HG03066 (cell line): ENCODE measurements around the gene OGDHL.

Experiments
- ATAC-seq: cut with Tn5 transposase; IDR thresholded peaks from one replicate; pipeline ENCODE4 v1.9.1; 2021; ENCODE audit warnings: low read depth; ENCODE audit not compliant: unreplicated experiment

OGDHL gene

DNA sequence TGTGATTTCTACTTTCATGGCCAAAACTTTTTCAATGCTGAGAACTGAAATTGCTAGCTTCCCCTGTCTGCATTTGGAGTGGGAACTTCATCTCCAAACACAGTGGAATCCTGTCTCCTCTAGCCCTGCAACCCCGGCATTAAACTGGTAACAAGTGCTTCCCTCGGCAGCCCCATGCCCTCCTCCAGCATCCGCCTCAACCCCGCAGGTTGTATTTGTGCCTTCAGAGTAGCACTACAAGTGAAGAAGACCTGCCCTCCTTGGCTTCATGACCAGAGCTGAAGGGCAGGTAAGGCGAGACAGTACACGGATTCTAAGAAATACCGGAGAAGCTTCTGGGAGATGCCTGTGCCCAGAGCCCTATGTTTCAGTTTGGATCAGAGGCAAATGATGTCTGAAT lies 65.8 kb downstream of the OGDHL start:
- no peak for ATAC-seq

DNA sequence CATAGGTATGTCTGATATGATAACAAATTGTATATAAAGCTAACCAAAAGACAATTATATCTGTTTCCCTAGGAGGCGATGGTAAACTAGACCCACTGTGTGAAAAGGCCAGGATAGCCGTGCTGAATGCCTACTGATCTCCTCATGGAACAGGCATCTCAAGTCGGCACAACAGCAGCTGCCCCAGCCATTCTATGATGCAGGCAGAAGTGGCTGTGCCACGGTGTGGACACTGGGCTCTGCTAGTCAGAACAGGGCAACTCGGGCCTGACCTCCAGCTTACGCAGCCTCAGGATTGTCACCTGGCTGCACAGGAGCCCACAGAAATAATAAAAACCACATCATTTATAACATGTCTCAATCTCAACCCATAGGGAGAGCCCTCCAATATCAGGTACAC lies 67.7 kb downstream of the OGDHL start:
- no peak for ATAC-seq

DNA sequence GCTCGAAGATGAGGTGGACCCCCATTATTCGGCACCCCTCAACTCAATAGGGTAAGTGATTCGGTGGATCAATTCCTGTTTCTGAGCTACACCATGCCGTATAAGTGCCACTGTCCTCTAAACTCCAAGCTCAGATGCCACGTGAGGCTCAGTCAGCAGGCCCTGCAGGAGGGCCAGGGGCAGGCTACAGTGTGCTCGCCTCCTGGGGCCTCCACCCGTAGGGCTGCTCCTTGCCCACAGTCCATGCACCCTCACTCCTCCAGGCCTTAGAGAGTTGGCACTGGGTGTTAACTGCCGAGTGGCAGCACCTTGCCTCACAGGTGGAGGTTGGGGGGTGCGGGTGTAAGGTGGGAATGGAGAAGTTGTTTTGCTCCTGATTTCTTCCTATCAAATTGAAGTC lies 70.5 kb downstream of the OGDHL start:
- ATAC-seq = no peak

DNA sequence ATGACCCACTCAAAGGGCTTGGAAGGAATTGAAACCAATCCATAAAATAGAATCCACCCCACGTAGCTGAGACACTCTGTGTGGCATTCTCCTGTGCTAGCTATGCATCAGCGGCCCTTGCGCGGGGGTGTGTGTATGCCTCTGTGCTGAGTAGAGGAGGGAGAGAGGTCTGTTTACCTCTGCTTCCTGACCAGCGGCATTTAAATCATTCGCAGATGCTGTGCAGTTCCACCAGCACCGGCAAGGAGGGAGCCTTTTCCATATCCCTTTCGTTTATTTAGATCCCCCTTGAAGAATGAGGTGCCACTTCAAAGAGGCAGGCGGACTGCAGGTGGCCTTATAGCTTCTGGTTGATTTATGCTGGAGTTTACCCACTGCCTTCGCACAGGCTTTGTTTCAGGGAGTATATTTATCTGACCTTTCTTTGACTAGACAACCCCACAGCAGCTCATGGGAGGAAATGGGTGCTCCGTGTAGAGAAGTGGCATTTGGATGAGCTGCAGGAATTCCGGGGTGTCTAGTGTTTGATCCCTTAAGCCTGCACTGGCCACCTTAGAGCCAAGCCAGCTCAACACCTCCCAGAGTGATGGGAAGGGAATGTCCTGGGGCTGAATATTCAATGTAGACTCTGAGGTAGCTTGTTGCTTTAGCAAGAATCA lies 71.3 kb downstream of the OGDHL start:
- no peak for ATAC-seq

DNA sequence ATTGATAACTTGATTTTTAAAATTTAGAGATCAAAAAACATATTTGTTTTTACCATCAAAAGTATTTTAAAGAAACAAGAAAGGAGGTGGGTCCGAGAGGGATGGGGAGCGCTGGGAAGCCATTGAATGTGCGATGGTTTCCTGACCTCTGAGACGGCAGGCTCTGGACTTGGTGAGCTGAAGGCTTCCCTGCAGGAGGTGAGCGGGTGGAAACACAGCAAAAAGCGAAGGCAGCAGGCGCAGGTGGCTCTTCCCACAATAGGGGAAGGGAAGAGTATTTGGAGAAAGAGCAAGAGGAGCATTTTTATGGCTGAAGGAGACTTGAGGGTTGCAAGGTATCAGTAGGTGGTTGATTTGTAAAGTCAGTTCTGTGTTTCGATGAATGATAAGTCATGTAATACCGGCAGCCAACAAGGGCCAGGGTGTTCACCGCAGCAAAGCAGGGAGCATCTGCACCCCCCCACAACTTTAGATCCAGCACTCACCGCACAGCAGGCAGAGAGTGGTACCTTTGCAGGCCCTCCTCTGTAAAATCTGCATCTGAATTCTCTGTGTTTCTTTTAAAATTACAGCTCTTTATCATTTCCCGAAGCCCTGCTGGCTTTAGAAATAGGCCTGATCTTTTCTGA lies 72.1 kb downstream of the OGDHL start:
- no peak for ATAC-seq

DNA sequence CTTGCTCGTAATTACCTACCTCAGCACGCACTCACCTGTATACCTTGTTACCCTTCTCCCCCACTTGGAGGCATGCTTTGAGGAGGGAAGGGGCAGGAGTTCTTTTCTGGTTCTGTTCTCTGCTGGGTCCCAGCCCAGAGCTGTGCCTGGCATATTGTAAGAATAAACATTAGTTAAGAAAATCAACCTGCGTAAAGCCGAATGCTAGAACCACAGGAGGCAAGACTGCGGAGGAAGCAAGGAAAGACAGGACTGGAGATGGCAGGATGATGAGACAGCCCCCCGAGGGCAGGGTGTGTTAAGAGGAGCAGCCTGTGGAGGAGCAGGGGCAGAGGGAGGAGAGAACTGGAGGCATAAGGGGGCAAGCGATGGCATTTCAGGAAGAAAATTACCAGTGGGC lies 73.2 kb downstream of the OGDHL start:
- no peak for ATAC-seq

DNA sequence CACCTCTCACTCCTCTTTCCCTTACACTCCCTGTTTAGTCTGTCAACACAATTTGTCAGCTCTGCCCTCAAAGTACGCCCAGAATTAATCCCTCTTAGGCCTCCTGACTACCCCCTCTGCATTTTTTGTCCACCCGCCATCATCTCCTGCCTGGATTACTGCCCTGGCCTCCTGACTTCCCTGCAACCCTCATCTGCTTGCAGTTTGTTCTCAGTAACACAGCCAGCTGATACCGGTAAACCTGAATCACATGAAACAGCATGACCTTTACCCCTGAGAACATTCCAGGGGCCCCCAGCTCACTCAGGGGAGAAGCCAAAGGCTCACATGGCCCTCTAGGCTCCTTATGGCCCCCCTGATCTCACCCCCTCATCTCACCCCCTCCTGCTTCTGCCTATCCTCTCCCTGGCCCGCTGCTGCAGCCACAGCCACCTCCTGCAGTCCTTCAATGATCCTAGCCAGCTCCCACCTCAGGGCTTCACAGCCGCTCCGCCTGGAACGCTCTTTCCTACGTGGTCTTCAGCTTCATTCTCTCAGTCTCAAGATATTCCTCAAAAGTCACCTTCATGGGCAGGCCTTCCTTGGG lies 73.8 kb downstream of the OGDHL start:
- ATAC-seq = no peak

DNA sequence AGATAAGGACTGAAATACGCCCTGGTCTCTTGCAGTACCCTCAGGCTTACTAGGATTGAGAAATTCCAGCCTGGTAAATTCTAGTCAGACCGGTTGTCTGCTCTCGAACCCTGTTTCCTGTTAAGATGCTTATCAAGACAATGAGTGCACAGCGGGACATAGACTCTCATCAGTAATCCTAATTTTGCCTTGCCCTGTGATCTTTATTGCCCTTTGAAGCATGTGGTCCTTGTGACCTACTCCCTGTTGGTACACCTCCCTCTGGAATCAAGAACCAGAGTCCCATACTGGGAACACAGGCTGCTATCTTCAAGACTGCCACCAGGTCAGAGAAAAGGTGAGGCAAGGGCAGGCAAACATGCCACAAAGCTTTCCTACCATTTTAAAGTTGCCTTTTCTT lies 75.5 kb downstream of the OGDHL start:
- no peak for ATAC-seq
